Measurements from ENCODE around the gene SRBD1.
"Not testable (repeated sequence)": the region's sequence is repeated elsewhere in the genome, so short reads cannot be mapped to it uniquely, and the experiment has no call there.

The SRBD1 gene

GRCh38 chr2:45433363-45433762, 177.7 kb downstream of the SRBD1 start:
- H3K4me1 ChIP-seq (ENCODE audit: insufficient read depth, low read length), result no peaks in the 10 kb centered on the region
- peaks cover 18% of the 10 kb centered on the region for H3K9me3 ChIP-seq (ENCODE audit: insufficient read depth, low read length, severe bottlenecking)
- DNase-seq, result no peak
- H3K27me3 ChIP-seq (ENCODE audit: insufficient read depth, low read length, poor library complexity), result no peaks in the 10 kb centered on the region
- H4K20me1 ChIP-seq (ENCODE audit: insufficient read depth, low read length), result no peaks in the 10 kb centered on the region
- no peak overlapping the region for H3K9ac ChIP-seq (ENCODE audit: low read depth, low read length)
- H3K4me3 ChIP-seq (ENCODE audit: low read depth in 1 of 2, low read length in 2 of 2), result no peak overlapping the region
- H3K4me2 ChIP-seq (ENCODE audit: insufficient read depth, low read length), result no peak overlapping the region
- H3K79me2 ChIP-seq (ENCODE audit: insufficient read depth, low read length), result no peaks in the 10 kb centered on the region
- no peak overlapping the region for H2AFZ ChIP-seq (ENCODE audit: low read depth, low read length)
- no peak for TF ChIP-seq EZH2 (IDR thresholded peaks at IDR 0.05; ENCODE audit: borderline replicate concordance, low read depth, low read length, severe bottlenecking)
- TF ChIP-seq CTCF (IDR thresholded peaks at IDR 0.05; ENCODE audit: borderline replicate concordance, extremely low read depth, low read length, poor library complexity, severe bottlenecking), result no peak
- peaks cover 18% of the 10 kb centered on the region for H3K36me3 ChIP-seq (ENCODE audit: insufficient read depth, low read length)
- no peak for ATAC-seq (ENCODE audit: insufficient read depth, low read depth)
- H3K27ac ChIP-seq (ENCODE audit: low read length), result no peak overlapping the region

- TF ChIP-seq CTCF (IDR thresholded peaks at IDR 0.05; ENCODE audit: borderline replicate concordance, extremely low read depth, low read length, poor library complexity, severe bottlenecking), result no peak
- TF ChIP-seq EZH2 (IDR thresholded peaks at IDR 0.05; ENCODE audit: borderline replicate concordance, low read depth, low read length, severe bottlenecking), result no peak
- no peak for ATAC-seq (ENCODE audit: insufficient read depth, low read depth)
- H4K20me1 ChIP-seq (ENCODE audit: insufficient read depth, low read length), result no peaks in the 10 kb centered on the region
- DNase-seq, result no peak
- H3K4me2 ChIP-seq (ENCODE audit: insufficient read depth, low read length), result no peak overlapping the region
- no peaks in the 10 kb centered on the region for H3K79me2 ChIP-seq (ENCODE audit: insufficient read depth, low read length)
- peaks cover 8% of the 10 kb centered on the region for H3K36me3 ChIP-seq (ENCODE audit: insufficient read depth, low read length)
- no peaks in the 10 kb centered on the region for H3K4me1 ChIP-seq (ENCODE audit: insufficient read depth, low read length)
- H3K27ac ChIP-seq (ENCODE audit: low read length), result no peak overlapping the region
- H3K9ac ChIP-seq (ENCODE audit: low read depth, low read length), result no peak overlapping the region
- peaks cover 13% of the 10 kb centered on the region for H3K9me3 ChIP-seq (ENCODE audit: insufficient read depth, low read length, severe bottlenecking)
- no peaks in the 10 kb centered on the region for H3K27me3 ChIP-seq (ENCODE audit: insufficient read depth, low read length, poor library complexity)
- H3K4me3 ChIP-seq (ENCODE audit: low read depth in 1 of 2, low read length in 2 of 2), result no peak overlapping the region
- no peak overlapping the region for H2AFZ ChIP-seq (ENCODE audit: low read depth, low read length)
These were observed 178.7 kb downstream of the SRBD1 start for GRCh38 chr2:45432406-45432805.

GRCh38 chr2:45426025-45426424, 185.0 kb downstream of the SRBD1 start:
- H3K4me3 ChIP-seq (ENCODE audit: low read depth in 1 of 2, low read length in 2 of 2); H3K27ac ChIP-seq (ENCODE audit: low read length); H3K4me1 ChIP-seq (ENCODE audit: insufficient read depth, low read length); H3K36me3 ChIP-seq (ENCODE audit: insufficient read depth, low read length); H3K9ac ChIP-seq (ENCODE audit: low read depth, low read length); H4K20me1 ChIP-seq (ENCODE audit: insufficient read depth, low read length); H3K79me2 ChIP-seq (ENCODE audit: insufficient read depth, low read length); ATAC-seq (ENCODE audit: insufficient read depth, low read depth); H3K4me2 ChIP-seq (ENCODE audit: insufficient read depth, low read length); DNase-seq; H3K9me3 ChIP-seq (ENCODE audit: insufficient read depth, low read length, severe bottlenecking); H2AFZ ChIP-seq (ENCODE audit: low read depth, low read length); H3K27me3 ChIP-seq (ENCODE audit: insufficient read depth, low read length, poor library complexity): not testable (repeated sequence)

GRCh38 chr2:45422921-45423320, 188.1 kb downstream of the SRBD1 start:
- H3K36me3 ChIP-seq (ENCODE audit: insufficient read depth, low read length), result peaks cover 20% of the 10 kb centered on the region
- H3K27me3 ChIP-seq (ENCODE audit: insufficient read depth, low read length, poor library complexity), result no peaks in the 10 kb centered on the region
- DNase-seq (no peak), ATAC-seq (ENCODE audit: insufficient read depth, low read depth) (no peak)
- H3K4me1 ChIP-seq (ENCODE audit: insufficient read depth, low read length), result no peaks in the 10 kb centered on the region
- no peak overlapping the region for H3K27ac ChIP-seq (ENCODE audit: low read length)
- H3K79me2 ChIP-seq (ENCODE audit: insufficient read depth, low read length), result no peaks in the 10 kb centered on the region; the same call in 1 of the 2 replicates
- no peak overlapping the region for H3K9ac ChIP-seq (ENCODE audit: low read depth, low read length)
- no peak overlapping the region for H3K4me2 ChIP-seq (ENCODE audit: insufficient read depth, low read length)
- no peak overlapping the region for H3K4me3 ChIP-seq (ENCODE audit: low read depth in 1 of 2, low read length in 2 of 2)
- no peaks in the 10 kb centered on the region for H3K9me3 ChIP-seq (ENCODE audit: insufficient read depth, low read length, severe bottlenecking)
- no peak for TF ChIP-seq CTCF (IDR thresholded peaks at IDR 0.05; ENCODE audit: borderline replicate concordance, extremely low read depth, low read length, poor library complexity, severe bottlenecking)
- no peak for TF ChIP-seq EZH2 (IDR thresholded peaks at IDR 0.05; ENCODE audit: borderline replicate concordance, low read depth, low read length, severe bottlenecking)
- H4K20me1 ChIP-seq (ENCODE audit: insufficient read depth, low read length), result no peaks in the 10 kb centered on the region
- no peak overlapping the region for H2AFZ ChIP-seq (ENCODE audit: low read depth, low read length)
